ENCODE measurements around the gene ETV5.

GRCh38 chr3:186075931-186076567 lies 32.8 kb downstream of the ETV5 start:
- TF ChIP-seq EP300 (IDR thresholded peaks at IDR 0.05; ENCODE audit: borderline replicate concordance in 1 of 2, control insufficient read depth in 1 of 2, low read depth in 2 of 2, low read length in 2 of 2) (no peak), MXI1 (IDR thresholded peaks at IDR 0.05; ENCODE audit: low read depth, low read length) (no peak), POLR2A (IDR thresholded peaks at IDR 0.05; ENCODE audit: low read depth, low read length) (no peak), ZNF207 (IDR thresholded peaks at IDR 0.05; ENCODE audit: borderline replicate concordance) (no peak), RAD51 (IDR thresholded peaks at IDR 0.05) (no peak), JUND (IDR thresholded peaks at IDR 0.05; ENCODE audit: low read depth, low read length) (no peak), YY1 (IDR thresholded peaks at IDR 0.05; ENCODE audit: low read depth, low read length) (no peak), SIN3A (IDR thresholded peaks at IDR 0.05; ENCODE audit: low read depth, low read length) (no peak)

Data from GM12878 (cell line).